HCT116 (cell line): ENCODE measurements around the gene MPP2. TPM values are rescaled to one million over a fixed set of nuclear protein-coding genes. Genes with fewer than 3 reads are reported as not detected.

ENCODE experiments used
- ATAC-seq: fragments of 200-7000 bp; cut with Tn5 transposase; 2 replicates; pipeline ENCODE4 v1.9.1; 2020; ENCODE audit warnings: mild to moderate bottlenecking, moderate library complexity
- BruUV-seq: library from RNA; stranded (reverse); fragments of 400-500 nt; replicated peaks from 2 replicates; lab custom pipeline; 2021; lab: Mats Ljungman, UMichigan
- CTCF ChIA-PET: fragments of 300-600 bp; sonication (Branson Sonifier 250); formaldehyde crosslinking; loops from one replicate; lab custom pipeline; 2021; ENCODE audit warnings: antibody characterized with exemption; lab: Charles Lee
- POLR2A ChIA-PET: fragments of 300-600, 350-600 bp; sonication (Branson Sonifier 250); formaldehyde crosslinking; loops from one replicate; lab custom pipeline; 2021; ENCODE audit warnings: antibody characterized with exemption; lab: Charles Lee
- RAD21 ChIA-PET, 2 experiments: fragments of 300-600 bp; sonication (Branson Sonifier 250); formaldehyde crosslinking; loops; one replicate each; lab custom pipeline; 2023; ENCODE audit warnings: low total read pairs in 2 of 2; ENCODE audit not compliant: uncharacterized antibody in 2 of 2, unreplicated experiment in 2 of 2, low non-redundant PET in 1 of 2; lab: Charles Lee
- DNase-seq: peaks from one replicate; pipeline ENCODE4 v3.0.0-alpha.2; 2010; ENCODE audit warnings: low read depth, low spot score
- H2AFZ ChIP-seq: fragments of 200-600 bp; shearing (Covaris generic), sonication (generic); 2 replicates; pipeline ENCODE4 v1.6.1; 2017; ENCODE audit warnings: low read depth, mixed run types, mixed read lengths, antibody characterized with exemption, low read length; ENCODE audit not compliant: poor library complexity, severe bottlenecking
- H3K27ac ChIP-seq: 2 replicates; pipeline ENCODE4 v1.5.1; 2012; ENCODE audit warnings: low read depth, low read length
- H3K27me3 ChIP-seq: fragments of 200-600 bp; sonication (generic); 2 replicates; pipeline ENCODE4 v1.6.1; 2016; ENCODE audit warnings: mixed run types, low read length, mixed read lengths; ENCODE audit not compliant: insufficient read depth
- H3K36me3 ChIP-seq, 2 experiments: fragments of 200-500 bp in 1 of 2; fragments of 200-600 bp in 1 of 2; sonication (Bioruptor generic) in 1 of 2; sonication (generic) in 1 of 2; 2 replicates each; pipeline versions ENCODE4 v1.5.1 to v1.6.1; 2014 to 2016; ENCODE audit warnings: low read length in 2 of 2, inconsistent platforms in 1 of 2, mixed read lengths in 1 of 2, mixed run types in 1 of 2; ENCODE audit not compliant: insufficient read depth in 2 of 2, control insufficient read depth in 1 of 2
- H3K4me1 ChIP-seq, 2 experiments: fragments of 200-600 bp in 1 of 2; sonication (generic) in 1 of 2; 2 replicates each; pipeline versions ENCODE4 v1.5.1 to v1.6.1; 2012 to 2017; ENCODE audit warnings: low read length in 2 of 2, inconsistent platforms in 1 of 2, mild to moderate bottlenecking in 1 of 2, mixed read lengths in 1 of 2, mixed run types in 1 of 2, moderate library complexity in 1 of 2; ENCODE audit not compliant: insufficient read depth in 2 of 2, control insufficient read depth in 1 of 2
- H3K4me2 ChIP-seq: fragments of 200-600 bp; sonication (generic); 2 replicates; pipeline ENCODE4 v1.6.1; 2017; ENCODE audit warnings: mixed run types, low read length, mixed read lengths
- H3K4me3 ChIP-seq, 2 experiments: fragments of 200-600 bp in 1 of 2; sonication (generic) in 1 of 2; replicated peaks in 1 of 2; 2 replicates each; pipeline ENCODE4 v1.5.1; 2011 to 2016; ENCODE audit warnings: low read length in 2 of 2, control low read depth in 1 of 2, low read depth in 1 of 2, mild to moderate bottlenecking in 1 of 2, mixed read lengths in 1 of 2, mixed run types in 1 of 2
- H3K79me2 ChIP-seq: fragments of 200-600 bp; sonication (generic); 2 replicates; pipeline ENCODE4 v1.6.1; 2017; ENCODE audit warnings: mild to moderate bottlenecking, mixed run types, low read length, moderate library complexity, mixed read lengths; ENCODE audit not compliant: insufficient read depth
- H3K9ac ChIP-seq: fragments of 200-600 bp; sonication (generic); 2 replicates; pipeline ENCODE4 v1.6.1; 2016; ENCODE audit warnings: low read length, mixed read lengths
- H3K9me2 ChIP-seq: fragments of 200-600 bp; sonication (generic), shearing (Covaris generic); 2 replicates; pipeline ENCODE4 v1.6.1; 2017; ENCODE audit warnings: mixed run types, mild to moderate bottlenecking, moderate library complexity; ENCODE audit not compliant: insufficient read depth
- H3K9me3 ChIP-seq, 2 experiments: fragments of 200-500 bp in 1 of 2; fragments of 200-600 bp in 1 of 2; sonication (Bioruptor generic) in 1 of 2; sonication (generic) in 1 of 2; 2 replicates each; pipeline ENCODE4 v1.6.1; 2014 to 2017; ENCODE audit warnings: low read length in 2 of 2, mixed read lengths in 2 of 2, inconsistent platforms in 1 of 2, low read depth in 1 of 2, mild to moderate bottlenecking in 1 of 2, mixed run types in 1 of 2, moderate library complexity in 1 of 2; ENCODE audit not compliant: control insufficient read depth in 1 of 2, insufficient read depth in 1 of 2
- H4K20me1 ChIP-seq: fragments of 200-600 bp; sonication (generic), shearing (Covaris generic); 2 replicates; pipeline ENCODE4 v1.6.1; 2017; ENCODE audit warnings: mixed run types, mild to moderate bottlenecking, moderate library complexity; ENCODE audit not compliant: insufficient read depth
- EZH2phosphoT487 ChIP-seq: fragments of 200-600 bp; IDR thresholded peaks from 2 replicates; pipeline ENCODE4 v1.6.1; 2018; ENCODE audit warnings: antibody characterized with exemption, borderline replicate concordance
- FOSL1 ChIP-seq: IDR thresholded peaks from 2 replicates; pipeline ENCODE4 v1.6.1; 2012; ENCODE audit warnings: low read depth
- JUND ChIP-seq: IDR thresholded peaks from 2 replicates; pipeline ENCODE4 v1.6.1; 2012
- TCF7L2 ChIP-seq: IDR thresholded peaks from 2 replicates; pipeline ENCODE4 v1.7.0; 2011; ENCODE audit warnings: borderline replicate concordance, inconsistent platforms; ENCODE audit not compliant: insufficient read depth, insufficient read length; ENCODE audit errors: extremely low read depth
- YY1 ChIP-seq: IDR thresholded peaks from 2 replicates; pipeline ENCODE4 v1.6.1; 2011; ENCODE audit warnings: low read length, low read depth, moderate library complexity, mild to moderate bottlenecking; ENCODE audit not compliant: insufficient replicate concordance; ENCODE audit errors: extremely low read depth
- ZFX ChIP-seq: fragments of 450-650 bp; IDR thresholded peaks from 2 replicates; pipeline ENCODE4 v1.6.1; 2017
- ZNF274 ChIP-seq: fragments of 200-500 bp; sonication (Bioruptor generic); IDR thresholded peaks from 2 replicates; pipeline ENCODE4 v1.6.1; 2014; ENCODE audit warnings: mild to moderate bottlenecking, low read depth, low read length, inconsistent platforms
- intact Hi-C: fragments of 100-400 bp; cut with micrococcal nuclease; formaldehyde crosslinking; loops from 2 replicates; pipeline ENCODE4 v1.10.0; 2022
- total RNA-seq: library from RNA; stranded (reverse); gene quantifications from one replicate; pipeline ENCODE4 v1.2.1, GENCODE V29; 2021; ENCODE audit not compliant: unreplicated experiment

The MPP2 gene
- total RNA-seq, 1 experiment from 2014 or later = 16.4 TPM

- intact Hi-C loops = no loop called here
- Histone ChIP-seq H3K4me2 (no peak overlapping the region), H2AFZ (no peak overlapping the region), H3K9me2 (no peaks in the 10 kb centered on the region)
- BruUV-seq = no TSS peak
- ChIA-PET RAD21 (no interaction called here), CTCF (interaction anchor here (0.8 kb wide), 1 partner anchor 8 kb away, joined by 3 read pairs; no protein-coding TSS in a partner anchor)
- TF ChIP-seq ZNF274 (no peak), YY1 (no peak), TCF7L2 (no peak), FOSL1 (no peak)
- TF ChIP-seq, all 23 proteins: peak for 0
- POLR2A ChIA-PET = no interaction called here
- Histone ChIP-seq H3K79me2 (no peaks in the 10 kb centered on the region), H4K20me1 (no peaks in the 10 kb centered on the region), H3K4me1 (no peaks in the 10 kb centered on the region), H3K36me3 (no peaks in the 10 kb centered on the region), H3K4me3 (no peak overlapping the region), H3K27me3 (no peaks in the 10 kb centered on the region), H3K27ac (no peak overlapping the region), H3K9me3 (no peaks in the 10 kb centered on the region), H3K9ac (no peak overlapping the region)
- ATAC-seq = no peak
- no peak for DNase-seq
Observed at GRCh38 chr17:43951750-43952149, 44.4 kb upstream of the MPP2 start.

DNA sequence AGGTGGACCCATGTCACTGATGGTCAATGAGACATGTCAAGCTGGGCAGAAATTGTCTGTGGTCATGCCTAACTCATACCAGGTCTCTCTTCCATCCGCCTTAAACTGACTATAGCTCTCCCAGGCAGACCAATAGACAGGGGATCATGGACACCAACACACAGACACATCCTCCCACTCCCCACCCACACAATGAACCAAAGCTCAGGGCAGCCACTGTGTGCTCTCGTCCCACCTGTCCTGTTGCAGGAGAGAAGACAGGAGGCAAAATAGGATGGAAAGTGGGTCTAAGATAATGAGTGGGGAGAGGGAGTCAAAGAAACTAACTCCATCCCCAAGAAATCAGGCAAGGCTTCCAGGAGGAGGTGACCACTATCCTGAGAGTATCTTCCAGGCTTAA is 43.2 kb upstream of the MPP2 start:
- Histone ChIP-seq H3K4me1 (peaks cover 2 to 7% of the 10 kb centered on the region in 2 experiments; a peak in 3 of 4 replicates), H3K27ac (no peak overlapping the region), H3K9me3 (no peaks in the 10 kb centered on the region), H4K20me1 (no peaks in the 10 kb centered on the region), H3K9me2 (no peaks in the 10 kb centered on the region), H3K36me3 (no peaks in the 10 kb centered on the region), H3K4me3 (no peak overlapping the region), H3K9ac (no peak overlapping the region), H3K27me3 (no peaks in the 10 kb centered on the region), H3K4me2 (no peak overlapping the region), H2AFZ (no peak overlapping the region), H3K79me2 (no peaks in the 10 kb centered on the region)
- DNase-seq = no peak
- TF ChIP-seq ZFX = no peak
- TF ChIP-seq TCF7L2 = no peak
- TF ChIP-seq ZNF274 = no peak
- TF ChIP-seq EZH2phosphoT487 = no peak
- TF ChIP-seq JUND = no peak
- TF ChIP-seq FOSL1 = no peak
- CTCF ChIA-PET = no interaction called here
- no TSS peak for BruUV-seq
- intact Hi-C loops = no loop called here
- POLR2A ChIA-PET = no interaction called here
- RAD21 ChIA-PET = no interaction called here
- no peak for ATAC-seq
